DMS79 treated with DMSO at 0.1 percent for 48 hours (cell line): Measurements from ENCODE around the gene DNAH12.
A peak's percentile ranks its signal among the peaks of the same experiment; 100 is the strongest.
"Not testable (repeated sequence)": the region's sequence is repeated elsewhere in the genome, so short reads cannot be mapped to it uniquely, and the experiment has no call there.

Experiments
- DNase-seq: peaks from one replicate; lab custom pipeline; 2025; lab: John Stamatoyannopoulos, UW

The DNAH12 gene

GRCh38 chr3:57518276-57518915 is 25.7 kb downstream of the DNAH12 start:
- no peak for DNase-seq

GRCh38 chr3:57512166-57512565 is 32.0 kb downstream of the DNAH12 start:
- DNase-seq, result no peak

- no peak for DNase-seq
Observed at GRCh38 chr3:57505901-57506300, 38.2 kb downstream of the DNAH12 start.

GRCh38 chr3:57500506-57500905 is 43.6 kb downstream of the DNAH12 start:
- no peak for DNase-seq

GRCh38 chr3:57497904-57498303 is 46.2 kb downstream of the DNAH12 start:
- DNase-seq, result no peak

- DNase-seq, result no peak
Observed at GRCh38 chr3:57484563-57484962, 59.6 kb downstream of the DNAH12 start.

GRCh38 chr3:57477193-57477592 is 67.0 kb downstream of the DNAH12 start:
- not testable (repeated sequence) for DNase-seq

GRCh38 chr3:57464801-57465200 is 79.3 kb downstream of the DNAH12 start:
- DNase-seq, result no peak

- DNase-seq, result no peak
Observed at GRCh38 chr3:57464011-57464410, 80.1 kb downstream of the DNAH12 start.

GRCh38 chr3:57451150-57451846 is 92.8 kb downstream of the DNAH12 start:
- DNase-seq, result peak; percentile 21

GRCh38 chr3:57449276-57449847 is 94.8 kb downstream of the DNAH12 start:
- not testable (repeated sequence) for DNase-seq

- not testable (repeated sequence) for DNase-seq
Observed at GRCh38 chr3:57448489-57448888, 95.7 kb downstream of the DNAH12 start.

GRCh38 chr3:57446318-57446841 is 97.8 kb downstream of the DNAH12 start:
- no peak for DNase-seq

- no peak for DNase-seq
Observed at GRCh38 chr3:57444469-57444868, 99.7 kb downstream of the DNAH12 start.

GRCh38 chr3:57440144-57440543 is 104.0 kb downstream of the DNAH12 start:
- not testable (repeated sequence) for DNase-seq

- not testable (repeated sequence) for DNase-seq
Observed at GRCh38 chr3:57438460-57438859, 105.7 kb downstream of the DNAH12 start.

- DNase-seq, result no peak
Observed at GRCh38 chr3:57436195-57436761, 107.9 kb downstream of the DNAH12 start.

GRCh38 chr3:57434041-57434440 is 110.1 kb downstream of the DNAH12 start:
- DNase-seq, result no peak

- no peak for DNase-seq
Observed at GRCh38 chr3:57423335-57423734, 120.8 kb downstream of the DNAH12 start.

- no peak for DNase-seq
Observed at GRCh38 chr3:57421336-57421735, 122.8 kb downstream of the DNAH12 start.

GRCh38 chr3:57420001-57420400 is 124.1 kb downstream of the DNAH12 start:
- no peak for DNase-seq

GRCh38 chr3:57411715-57412114 is 132.4 kb downstream of the DNAH12 start:
- DNase-seq, result no peak

GRCh38 chr3:57409471-57409870 is 134.7 kb downstream of the DNAH12 start:
- DNase-seq, result no peak
